H1 (cell line): ENCODE data around the gene PRSS23. TPM values are rescaled to one million over a fixed set of nuclear protein-coding genes. Genes with fewer than 3 reads are reported as not detected.
A peak's percentile ranks its signal among the peaks of the same experiment; 100 is the strongest.

ENCODE experiments used
- CTCF ChIA-PET: fragments of 300-600 bp; sonication (Branson Sonifier 250); formaldehyde crosslinking; loops from one replicate; lab custom pipeline; 2021; ENCODE audit not compliant: partially characterized antibody; lab: Charles Lee
- POLR2A ChIA-PET: fragments of 300-600 bp; sonication (Branson Sonifier 250); formaldehyde crosslinking; loops from one replicate; lab custom pipeline; 2021; ENCODE audit warnings: inconsistent platforms; ENCODE audit not compliant: partially characterized antibody; lab: Charles Lee
- DNase-seq, 2 experiments: peaks; one replicate each; pipeline versions ENCODE4 v3.0.0 to v3.0.0-alpha.2; 2010 to 2022; ENCODE audit warnings: low spot score in 2 of 2, low read depth in 1 of 2, mixed read lengths in 1 of 2
- FAIRE-seq: peaks from 2 replicates; lab custom pipeline; 2011; peaks lifted over from hg19 to GRCh38; lab: Jason Lieb, UNC
- H2AFZ ChIP-seq: 2 replicates; pipeline ENCODE4 v1.8.1; 2012; ENCODE audit warnings: low read length, inconsistent platforms
- H2AK5ac ChIP-seq: 2 replicates; pipeline ENCODE4 v1.6.1; 2013; ENCODE audit warnings: low read depth, low read length
- H2BK120ac ChIP-seq: replicated peaks from 2 replicates; pipeline ENCODE3; 2013; ENCODE audit warnings: low read depth, low read length, inconsistent platforms
- H2BK12ac ChIP-seq: 2 replicates; pipeline ENCODE4 v1.6.1; 2013; ENCODE audit warnings: low read depth, low read length
- H2BK15ac ChIP-seq: 2 replicates; pipeline ENCODE4 v1.6.1; 2013; ENCODE audit warnings: low read length
- H2BK20ac ChIP-seq: 2 replicates; pipeline ENCODE4 v1.6.1; 2013; ENCODE audit warnings: low read length
- H2BK5ac ChIP-seq: 2 replicates; pipeline ENCODE4 v1.6.1; 2013; ENCODE audit warnings: low read depth, low read length
- H3K14ac ChIP-seq: 2 replicates; pipeline ENCODE4 v1.6.1; 2013; ENCODE audit warnings: inconsistent platforms; ENCODE audit not compliant: insufficient read length
- H3K18ac ChIP-seq: 2 replicates; pipeline ENCODE4 v1.6.1; 2013; ENCODE audit warnings: low read length; ENCODE audit errors: extremely low read depth
- H3K23ac ChIP-seq: 2 replicates; pipeline ENCODE4 v1.6.1; 2013; ENCODE audit warnings: inconsistent platforms; ENCODE audit not compliant: insufficient read length
- H3K23me2 ChIP-seq: 2 replicates; pipeline ENCODE4 v1.6.1; 2013; ENCODE audit warnings: low read depth, low read length
- H3K27ac ChIP-seq: 2 replicates; pipeline ENCODE4 v1.6.1; 2011; ENCODE audit warnings: low read depth, low read length, inconsistent platforms
- H3K27me3 ChIP-seq, 4 experiments: replicated peaks in 1 of 4; 1 replicate in 1 of 4; 2 replicates in 3 of 4; pipeline versions ENCODE4 v1.6.1 to v1.8.1; 2011 to 2013; ENCODE audit warnings: low read length in 3 of 4, mild to moderate bottlenecking in 3 of 4, inconsistent platforms in 2 of 4, mixed read lengths in 2 of 4, moderate library complexity in 1 of 4; ENCODE audit not compliant: control insufficient read depth in 3 of 4, insufficient read depth in 3 of 4; ENCODE audit errors: extremely low read depth in 1 of 4
- H3K36me3 ChIP-seq, 4 experiments: 2 replicates each; pipeline versions ENCODE4 v1.6.1 to v1.8.1; 2011 to 2013; ENCODE audit warnings: mild to moderate bottlenecking in 4 of 4, low read length in 3 of 4, moderate library complexity in 2 of 4, control low read depth in 1 of 4, inconsistent platforms in 1 of 4; ENCODE audit not compliant: insufficient read depth in 4 of 4, control insufficient read depth in 2 of 4
- H3K4ac ChIP-seq: replicated peaks from 2 replicates; pipeline ENCODE3; 2013; ENCODE audit warnings: low read length, low read depth, mixed read lengths, inconsistent platforms; ENCODE audit not compliant: insufficient read length
- H3K4me1 ChIP-seq, 4 experiments: replicated peaks in 1 of 4; 1 replicate in 1 of 4; 2 replicates in 3 of 4; pipeline versions ENCODE4 v1.6.1 to v1.8.1; 2011 to 2013; ENCODE audit warnings: low read length in 3 of 4, inconsistent platforms in 2 of 4, mixed read lengths in 1 of 4; ENCODE audit not compliant: insufficient read depth in 4 of 4, control insufficient read depth in 3 of 4
- H3K4me2 ChIP-seq, 2 experiments: 2 replicates each; pipeline versions ENCODE4 v1.6.1 to v1.8.1; 2011 to 2013; ENCODE audit warnings: low read depth in 2 of 2, low read length in 2 of 2, control low read depth in 1 of 2, inconsistent platforms in 1 of 2, mild to moderate bottlenecking in 1 of 2; ENCODE audit not compliant: insufficient read depth in 1 of 2
- H3K4me3 ChIP-seq, 4 experiments: fragments of 200-600, 300-600 bp in 1 of 4; sonication (generic), shearing (Covaris generic), sonication (Bioruptor Twin) in 1 of 4; 2 replicates each; pipeline versions ENCODE4 v1.5.1 to v1.8.1; 2011 to 2016; ENCODE audit warnings: low read length in 4 of 4, low read depth in 3 of 4, control low read depth in 2 of 4, inconsistent platforms in 2 of 4, mild to moderate bottlenecking in 2 of 4, mixed read lengths in 1 of 4, moderate library complexity in 1 of 4; ENCODE audit not compliant: insufficient read depth in 2 of 4; ENCODE audit errors: extremely low read depth in 1 of 4
- H3K56ac ChIP-seq: replicated peaks from 2 replicates; pipeline ENCODE3; 2013; ENCODE audit warnings: low read depth, mild to moderate bottlenecking, mixed read lengths, low read length, inconsistent platforms; ENCODE audit not compliant: insufficient read length
- H3K79me1 ChIP-seq: 2 replicates; pipeline ENCODE4 v1.6.1; 2013; ENCODE audit warnings: low read depth, low read length, control low read depth
- H3K79me2 ChIP-seq, 2 experiments: 2 replicates each; pipeline versions ENCODE4 v1.6.1 to v1.8.1; 2012 to 2013; ENCODE audit warnings: low read length in 2 of 2, mild to moderate bottlenecking in 2 of 2, inconsistent platforms in 1 of 2; ENCODE audit not compliant: insufficient read depth in 2 of 2, control insufficient read depth in 1 of 2
- H3K9ac ChIP-seq, 4 experiments: replicated peaks in 1 of 4; 1 replicate in 1 of 4; 2 replicates in 3 of 4; pipeline versions ENCODE4 v1.6.1 to v1.8.1; 2011 to 2013; ENCODE audit warnings: low read depth in 3 of 4, low read length in 3 of 4, control low read depth in 2 of 4, mild to moderate bottlenecking in 2 of 4, moderate library complexity in 2 of 4, inconsistent platforms in 1 of 4; ENCODE audit errors: extremely low read depth in 1 of 4
- H3K9me3 ChIP-seq, 2 experiments: 2 replicates each; pipeline versions ENCODE4 v1.6.1 to v1.8.1; 2012 to 2013; ENCODE audit warnings: mild to moderate bottlenecking in 2 of 2, moderate library complexity in 2 of 2, control low read depth in 1 of 2, inconsistent platforms in 1 of 2, low read depth in 1 of 2, low read length in 1 of 2, mixed read lengths in 1 of 2; ENCODE audit not compliant: insufficient read depth in 2 of 2
- H4K20me1 ChIP-seq, 2 experiments: replicated peaks in 1 of 2; 2 replicates each; pipeline versions ENCODE3 to v1.8.1; 2011 to 2013; ENCODE audit warnings: inconsistent platforms in 2 of 2, low read length in 2 of 2, mild to moderate bottlenecking in 1 of 2; ENCODE audit not compliant: insufficient read depth in 2 of 2, control insufficient read depth in 1 of 2
- H4K5ac ChIP-seq: 2 replicates; pipeline ENCODE4 v1.6.1; 2013; ENCODE audit warnings: low read length, low read depth, mixed read lengths, inconsistent platforms; ENCODE audit not compliant: insufficient read length
- H4K8ac ChIP-seq: 2 replicates; pipeline ENCODE4 v1.8.0; 2013; ENCODE audit warnings: mild to moderate bottlenecking, moderate library complexity, low read length, inconsistent platforms; ENCODE audit not compliant: insufficient read depth; ENCODE audit errors: extremely low read depth
- H4K91ac ChIP-seq: replicated peaks from 2 replicates; pipeline ENCODE3; 2013; ENCODE audit warnings: low read length, mixed read lengths, inconsistent platforms; ENCODE audit not compliant: insufficient read length
- EZH2 ChIP-seq: fragments of 200-600 bp; sonication (generic); IDR thresholded peaks from 2 replicates; pipeline ENCODE4 v1.7.1; 2012; ENCODE audit warnings: low read depth, mild to moderate bottlenecking, moderate library complexity, low read length, inconsistent platforms; ENCODE audit not compliant: severe bottlenecking
- KDM4A ChIP-seq: IDR thresholded peaks from one replicate; pipeline ENCODE4 v1.7.1; 2012; ENCODE audit warnings: low read depth, mild to moderate bottlenecking, moderate library complexity, low read length, inconsistent platforms; ENCODE audit not compliant: severe bottlenecking
- WGBS, 2 experiments: shearing (Covaris generic) in 1 of 2; methylation state at CpG; one replicate each; pipeline versions ENCODE4 v1.1.6 to v1.1.7; 2013 to 2015; ENCODE audit warnings: low lambda C conversion rate in 2 of 2, mixed read lengths in 2 of 2, inconsistent platforms in 1 of 2, low coverage in 1 of 2, missing lambda C conversion rate in 1 of 2; ENCODE audit not compliant: insufficient replicate concordance in 2 of 2, insufficient coverage in 1 of 2, insufficient read length in 1 of 2; ENCODE audit errors: extremely low coverage in 1 of 2, missing lambda C conversion rate in 1 of 2; 5-methylcytosine and 5-hydroxymethylcytosine counted together
- long read RNA-seq, 2 experiments: library from RNA in 1 of 2; library from capped mRNA in 1 of 2; stranded (forward); transcript quantifications; one replicate each; pipeline ENCODE4 v2.0.0, GENCODE V29; 2021; ENCODE audit warnings: inconsistent platforms in 1 of 2
- polyA minus RNA-seq, 3 experiments: library from RNA; depleted of rRNA, polyadenylated mRNA; stranded (reverse); fragments of >200 nt; gene quantifications; 1 replicate in 2 of 3; 2 replicates in 1 of 3; pipeline ENCODE4 v1.2.3, GENCODE V29; 2011
- polyA plus RNA-seq, 7 experiments: library from polyadenylated mRNA; depleted of rRNA in 3 of 7; stranded (reverse) in 5 of 7; unstranded in 2 of 7; fragments of >200 nt in 5 of 7; fragments of 200-250 nt in 2 of 7; gene quantifications; 1 replicate in 5 of 7; 2 replicates in 1 of 7; 4 replicates in 1 of 7; pipeline versions ENCODE4 v1.2.1 to v1.2.3, GENCODE V29; 2011 to 2013; ENCODE audit warnings: missing spikeins in 2 of 7, mixed read lengths in 2 of 7
- total RNA-seq: library from RNA; stranded (reverse); fragmentation: NEBNext Ultra II Directional; extraction: Animal tissue kit (Norgen Biotek cat#: 25700); gene quantifications from 2 replicates; pipeline ENCODE4 v1.2.1, GENCODE V29; 2021
- TF ChIP-seq, protein P1 (sequence below): IDR thresholded peaks from 2 replicates; pipeline ENCODE4 v1.6.1; 2012; ENCODE audit warnings: inconsistent platforms

The PRSS23 gene, protein sequence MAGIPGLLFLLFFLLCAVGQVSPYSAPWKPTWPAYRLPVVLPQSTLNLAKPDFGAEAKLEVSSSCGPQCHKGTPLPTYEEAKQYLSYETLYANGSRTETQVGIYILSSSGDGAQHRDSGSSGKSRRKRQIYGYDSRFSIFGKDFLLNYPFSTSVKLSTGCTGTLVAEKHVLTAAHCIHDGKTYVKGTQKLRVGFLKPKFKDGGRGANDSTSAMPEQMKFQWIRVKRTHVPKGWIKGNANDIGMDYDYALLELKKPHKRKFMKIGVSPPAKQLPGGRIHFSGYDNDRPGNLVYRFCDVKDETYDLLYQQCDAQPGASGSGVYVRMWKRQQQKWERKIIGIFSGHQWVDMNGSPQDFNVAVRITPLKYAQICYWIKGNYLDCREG
- 5.0 and 5.6 TPM in 2 replicates for total RNA-seq
- polyA plus RNA-seq (2011; rRNA removed): 3.3 and 4.4 TPM in 2 replicates
- polyA plus RNA-seq (2011; cell fraction: cytosol; rRNA removed): 2.6 TPM
- polyA plus RNA-seq (2011; cell fraction: nucleus; rRNA removed): 2.5 TPM
- 6.0 to 6.8 TPM (median 6.6 TPM) in 4 replicates for polyA plus RNA-seq (2012, experiment 1 of 2)
- polyA plus RNA-seq (2012, experiment 2 of 2): 2.5 TPM
- 5.8 TPM for polyA plus RNA-seq (2013, experiment 1 of 2)
- polyA plus RNA-seq (2013, experiment 2 of 2): 7.9 TPM
- 5.7 and 10.5 TPM in 2 replicates for polyA minus RNA-seq (2011; rRNA and poly(A)+ RNA removed)
- polyA minus RNA-seq (2011; cell fraction: cytosol; rRNA and poly(A)+ RNA removed): 7.8 TPM
- polyA minus RNA-seq (2011; cell fraction: nucleus; rRNA and poly(A)+ RNA removed): 5.1 TPM
- long read RNA-seq, experiment 1, full-length matches to known transcripts: 5 of 10 reads
- long read RNA-seq, experiment 1, partial matches to known transcripts: 0 of 10 reads
- long read RNA-seq, experiment 1, other reads (novel, unspliced or antisense): 5 of 10 reads
- long read RNA-seq, experiment 2, full-length matches to known transcripts: 1 of 3 reads
- long read RNA-seq, experiment 2, partial matches to known transcripts: 0 of 3 reads
- long read RNA-seq, experiment 2, other reads (novel, unspliced or antisense): 2 of 3 reads

DNA sequence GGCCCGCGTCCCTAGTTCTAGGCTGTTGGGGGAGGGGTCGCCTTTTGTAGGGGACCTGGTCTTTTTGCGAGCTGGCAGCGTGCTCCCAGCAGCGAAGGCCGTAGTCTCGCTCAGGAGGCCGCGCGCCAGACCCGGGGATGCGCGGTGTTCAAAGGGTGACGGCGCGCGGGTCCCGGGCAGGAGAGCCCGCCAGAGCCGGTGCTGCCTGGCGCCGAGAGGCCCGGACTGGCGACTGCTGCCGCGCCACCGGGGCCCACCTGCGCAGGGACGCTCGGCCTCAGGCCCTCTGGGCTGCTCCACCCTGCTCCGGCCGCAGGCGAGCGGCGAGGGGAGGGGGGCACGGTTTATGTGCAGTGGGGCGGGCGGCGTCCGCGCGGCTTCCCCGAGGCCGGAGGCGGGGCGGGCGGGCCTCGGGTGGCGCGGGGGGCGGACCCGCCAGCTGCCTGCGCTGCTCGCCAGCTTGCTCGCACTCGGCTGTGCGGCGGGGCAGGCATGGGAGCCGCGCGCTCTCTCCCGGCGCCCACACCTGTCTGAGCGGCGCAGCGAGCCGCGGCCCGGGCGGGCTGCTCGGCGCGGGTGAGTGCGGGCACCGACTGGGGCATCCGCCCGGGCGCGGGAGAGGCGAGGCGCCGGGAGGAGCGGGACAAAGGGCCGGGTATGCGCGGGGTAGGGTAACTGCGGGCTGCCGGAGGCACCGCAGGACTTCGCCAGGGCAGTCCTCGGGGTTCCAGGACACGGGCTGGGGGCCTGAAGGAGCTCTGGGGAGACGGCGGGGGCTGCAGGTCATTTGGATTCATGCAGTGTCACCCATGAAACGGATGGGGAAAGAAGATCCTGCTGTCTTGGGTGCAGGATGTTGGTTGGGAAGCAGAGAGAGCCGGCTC lies at the start of gene PRSS23:
TSS of gene PRSS23 (plus strand) at position 467 of the 884 bp plus-strand sequence. CDS start 7,102 bp downstream, outside the sequence.
- H3K4ac ChIP-seq: peak within 1 kb of the TSS; percentile 65
- WGBS, 2 experiments: 1% methylated on average over 51 of the region's 97 CpGs; no CpG with 5 or more reads in 1 of the 2 experiments
- no peaks in the 10 kb centered on the region for H3K36me3 ChIP-seq
- peak within 1 kb of the TSS; percentile 86; the same call in 1 of the 2 replicates for H2AFZ ChIP-seq
- no peaks in the 10 kb centered on the region for H4K20me1 ChIP-seq
- H3K79me1 ChIP-seq: no peaks in the 10 kb centered on the region
- H2AK5ac ChIP-seq: no peak within 1 kb of the TSS
- H3K9me3 ChIP-seq: no peaks in the 10 kb centered on the region
- DNase-seq: peak in 1 of 2 experiments; percentile 76
- POLR2A ChIA-PET: interaction anchor here (0.6 to 2.3 kb wide), 6 partner anchors 9 to 345 kb away, joined by 3 to 5 read pairs (median 4); no protein-coding TSS in a partner anchor
- CTCF ChIA-PET: interaction anchor here (0.6 to 3.6 kb wide), 20 partner anchors 8 to 347 kb away, joined by 3 to 21 read pairs (median 4); partner anchors contain the start of gene ME3
- H3K14ac ChIP-seq: no peak within 1 kb of the TSS
- FAIRE-seq: no peak
- H3K4me3 ChIP-seq: peak within 1 kb of the TSS; percentile 53 to 69 (median 60)
- H4K5ac ChIP-seq: peak within 1 kb of the TSS; percentile 36
- H3K27ac ChIP-seq: no peak within 1 kb of the TSS; the same call in 1 of the 2 replicates
- no peak within 1 kb of the TSS for H2BK120ac ChIP-seq
- H3K79me2 ChIP-seq: no peaks in the 10 kb centered on the region
- H2BK15ac ChIP-seq: no peak within 1 kb of the TSS
- H4K91ac ChIP-seq: peak within 1 kb of the TSS; percentile 34
- H3K18ac ChIP-seq: 0 out of 2 replicates have a peak within 1 kb of the TSS, but pooled peaks have one; percentile 28
- H2BK5ac ChIP-seq: no peak within 1 kb of the TSS
- H2BK12ac ChIP-seq: 0 out of 2 replicates have a peak within 1 kb of the TSS, but pooled peaks have one; percentile 41
- H3K4me2 ChIP-seq: peak within 1 kb of the TSS; percentile 91 to 99
- H3K4me1 ChIP-seq: peaks cover 0 to 10% (median 7%) of the 10 kb centered on the region in 4 experiments; a peak in 5 of 7 replicates
- H3K27me3 ChIP-seq: peaks cover 0 to 16% (median 13%) of the 10 kb centered on the region in 4 experiments; a peak in 4 of 7 replicates
- H3K9ac ChIP-seq: peak within 1 kb of the TSS; percentile 43 to 83 (median 62); a peak in 6 of 7 replicates
- H4K8ac ChIP-seq: peak within 1 kb of the TSS; percentile 84
- peaks cover 10% of the 10 kb centered on the region; the same call in 1 of the 2 replicates for H3K23me2 ChIP-seq
- H3K56ac ChIP-seq: peak within 1 kb of the TSS; percentile 4
- no peak within 1 kb of the TSS for H3K23ac ChIP-seq
- no peak within 1 kb of the TSS for H2BK20ac ChIP-seq
- TF ChIP-seq, protein P1, sequence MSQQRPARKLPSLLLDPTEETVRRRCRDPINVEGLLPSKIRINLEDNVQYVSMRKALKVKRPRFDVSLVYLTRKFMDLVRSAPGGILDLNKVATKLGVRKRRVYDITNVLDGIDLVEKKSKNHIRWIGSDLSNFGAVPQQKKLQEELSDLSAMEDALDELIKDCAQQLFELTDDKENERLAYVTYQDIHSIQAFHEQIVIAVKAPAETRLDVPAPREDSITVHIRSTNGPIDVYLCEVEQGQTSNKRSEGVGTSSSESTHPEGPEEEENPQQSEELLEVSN: peak; percentile 79
- TF ChIP-seq KDM4A (peak; percentile 71), EZH2 (peak; percentile 38)
